ENCODE measurements around the gene RAB40C.

RAB40C gene

DNA sequence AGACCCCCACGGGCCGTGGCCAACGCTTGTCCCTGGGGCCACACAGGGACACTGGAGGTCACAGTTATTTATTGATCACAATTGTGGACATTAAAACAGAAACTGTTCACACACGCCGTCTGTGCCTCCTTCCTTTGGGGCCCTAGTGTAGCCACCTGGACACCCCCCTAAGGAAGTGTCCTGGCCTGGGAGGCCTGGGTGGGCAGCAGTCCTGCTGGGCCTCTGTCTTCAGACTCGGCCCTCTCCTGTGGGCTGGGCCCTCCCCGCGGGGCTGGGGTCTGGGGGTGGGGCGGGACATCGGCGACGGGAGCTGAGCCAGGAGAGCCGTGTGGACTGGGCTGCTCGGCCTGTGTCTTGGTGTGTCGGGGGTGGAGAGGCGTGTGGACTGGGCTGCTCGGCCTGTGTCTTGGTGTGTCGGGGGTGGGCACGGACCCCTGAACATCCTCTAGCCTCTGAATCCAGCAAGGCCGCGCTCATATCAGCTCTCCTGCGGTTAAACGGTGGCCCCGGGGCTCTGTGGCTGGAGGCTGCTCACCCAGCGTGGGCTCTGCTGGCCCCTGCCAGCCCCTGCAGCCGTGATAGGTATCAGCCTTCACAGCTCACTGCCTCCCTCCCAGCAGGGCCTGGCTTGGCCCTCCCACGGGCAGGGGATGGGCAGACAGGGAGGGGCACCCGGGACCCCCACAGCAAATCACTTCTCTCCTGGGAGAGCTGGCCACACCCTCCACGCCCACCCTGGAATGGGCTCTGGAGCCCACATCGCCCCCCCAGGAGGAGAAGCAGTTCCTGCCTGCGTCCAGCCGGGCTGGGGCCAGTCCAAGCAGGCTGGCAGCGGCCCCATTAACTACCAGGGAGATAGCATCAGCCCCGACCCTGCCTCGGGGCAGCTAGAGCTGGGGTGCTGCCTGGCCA, 24.2 kb upstream of the RAB40C start:
- Histone ChIP-seq H3K4me1 (peaks cover 72% of the 10 kb centered on the region), H3K4me2 (peak overlapping the region; percentile 99), H3K9me3 (no peaks in the 10 kb centered on the region), H3K9ac (peak overlapping the region; percentile 87), H3K27me3 (peaks cover 29% of the 10 kb centered on the region), H3K27ac (peak overlapping the region; percentile 91), H3K36me3 (no peaks in the 10 kb centered on the region), H4K20me1 (peaks cover 13% of the 10 kb centered on the region), H3K4me3 (peak overlapping the region; percentile 64)
- no peak for TF ChIP-seq Cebpa-rat (IDR thresholded peaks at IDR 0.05)

DNA sequence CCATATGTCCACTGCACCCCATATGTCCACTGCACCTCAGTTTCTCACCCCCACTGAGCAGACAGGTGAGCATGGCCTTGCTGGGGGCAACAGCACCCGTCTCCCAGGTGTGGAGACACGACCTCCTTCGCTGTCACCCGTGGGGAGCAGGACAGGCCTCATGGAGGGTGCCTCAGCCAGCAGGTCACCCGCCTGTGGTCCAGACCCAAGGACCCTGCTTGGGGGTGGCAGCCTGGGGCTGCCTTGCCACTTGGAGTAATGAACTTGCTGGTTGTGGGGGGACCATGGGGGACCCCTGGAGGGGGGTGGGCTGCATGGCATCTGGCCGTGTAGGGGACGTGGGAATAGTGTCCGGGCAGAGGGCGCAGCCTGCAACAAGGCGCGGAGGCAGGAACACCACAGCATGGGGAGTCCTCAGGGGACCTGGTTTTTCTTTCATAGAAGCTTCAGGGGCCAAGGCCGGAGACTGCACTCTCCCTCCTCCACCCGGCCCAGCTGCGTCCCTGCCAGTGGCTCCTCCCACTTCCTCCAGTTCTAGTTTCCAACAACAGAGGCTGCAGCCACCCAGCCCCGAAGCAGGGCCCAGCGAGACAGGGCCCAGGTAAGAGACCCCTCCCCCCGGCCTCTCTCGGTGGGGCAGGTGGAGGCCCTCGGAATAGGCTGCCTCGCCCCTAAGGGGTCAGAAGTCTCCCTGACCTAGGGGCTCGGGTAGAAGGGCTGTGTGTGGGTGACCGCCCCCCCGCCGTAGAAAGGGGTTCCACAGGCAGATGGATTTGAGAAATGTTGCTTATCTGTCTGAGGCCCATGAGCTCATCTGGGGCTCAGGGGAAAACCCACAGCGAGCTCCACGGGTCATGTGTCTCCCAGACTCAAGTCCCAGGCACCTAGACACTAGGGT, 23.1 kb upstream of the RAB40C start, which contains the start of gene NHLRC4:
Gene NHLRC4 (plus strand): TSS at position 531 of the 898 bp plus-strand sequence. CDS start 1,043 bp downstream, outside the sequence.
- Histone ChIP-seq H3K4me3 (peak within 1 kb of the TSS; percentile 64), H3K27ac (peak within 1 kb of the TSS; percentile 91), H4K20me1 (peaks cover 14% of the 10 kb centered on the region; the same call in 1 of the 2 replicates), H3K4me2 (peak within 1 kb of the TSS; percentile 99), H3K36me3 (peaks cover under 1% of the 10 kb centered on the region; the same call in 1 of the 2 replicates), H3K27me3 (peaks cover 18% of the 10 kb centered on the region), H3K9ac (peak within 1 kb of the TSS; percentile 87), H3K9me3 (no peaks in the 10 kb centered on the region), H3K4me1 (peaks cover 72% of the 10 kb centered on the region)
- no peak for TF ChIP-seq Cebpa-rat (IDR thresholded peaks at IDR 0.05)

DNA sequence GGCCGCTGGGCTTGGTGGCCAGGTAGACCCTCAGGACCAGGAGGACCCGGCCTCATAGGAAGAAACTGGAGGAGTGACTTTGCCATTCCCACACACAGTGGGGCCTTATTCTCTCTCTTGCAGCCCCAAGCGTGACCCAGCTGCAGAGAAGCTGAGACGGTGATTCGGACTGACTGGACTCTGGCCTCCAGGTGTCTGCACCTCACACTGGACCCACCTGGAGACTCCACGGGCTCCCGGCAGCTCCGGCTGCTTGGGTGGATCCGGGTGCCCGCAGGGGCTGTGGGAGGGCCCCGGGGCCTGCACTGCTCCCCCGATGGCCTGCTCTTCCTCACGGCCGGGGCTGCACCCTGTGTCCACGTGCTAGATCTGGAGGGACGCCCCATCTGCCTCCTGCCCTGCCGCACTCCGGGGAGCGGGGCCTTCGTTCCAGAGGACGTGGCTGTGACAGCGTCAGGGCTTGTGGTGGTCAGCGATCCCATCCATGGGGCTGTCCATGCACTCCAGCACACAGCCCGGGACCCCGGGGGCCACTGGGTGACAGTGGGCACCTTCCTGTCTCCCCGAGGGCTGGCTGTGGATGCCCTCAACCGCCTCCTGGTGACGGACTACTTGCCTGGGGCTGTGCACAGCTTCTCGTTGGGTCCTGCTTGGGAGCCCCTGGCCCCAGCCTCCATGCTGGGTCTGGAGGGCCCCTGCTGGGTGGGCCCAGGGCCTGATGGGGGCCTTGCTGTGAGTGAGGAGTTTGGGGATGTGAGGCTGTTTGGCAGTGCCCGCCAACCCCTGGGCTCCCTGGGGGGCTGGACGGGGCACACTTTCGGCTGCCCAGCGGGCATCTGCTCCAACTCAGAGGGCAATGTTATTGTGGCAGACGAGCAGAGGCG, 22.3 kb upstream of the RAB40C start:
- Histone ChIP-seq H3K4me1 (peaks cover 81% of the 10 kb centered on the region), H3K4me3 (peak overlapping the region; percentile 64), H3K27me3 (peaks cover 9% of the 10 kb centered on the region), H3K9ac (peak overlapping the region; percentile 87), H3K27ac (peak overlapping the region; percentile 91), H3K9me3 (no peaks in the 10 kb centered on the region), H4K20me1 (peaks cover 22% of the 10 kb centered on the region), H3K4me2 (peak overlapping the region; percentile 99), H3K36me3 (peaks cover 10% of the 10 kb centered on the region; the same call in 1 of the 2 replicates)
- TF ChIP-seq Cebpa-rat (IDR thresholded peaks at IDR 0.05): no peak

DNA sequence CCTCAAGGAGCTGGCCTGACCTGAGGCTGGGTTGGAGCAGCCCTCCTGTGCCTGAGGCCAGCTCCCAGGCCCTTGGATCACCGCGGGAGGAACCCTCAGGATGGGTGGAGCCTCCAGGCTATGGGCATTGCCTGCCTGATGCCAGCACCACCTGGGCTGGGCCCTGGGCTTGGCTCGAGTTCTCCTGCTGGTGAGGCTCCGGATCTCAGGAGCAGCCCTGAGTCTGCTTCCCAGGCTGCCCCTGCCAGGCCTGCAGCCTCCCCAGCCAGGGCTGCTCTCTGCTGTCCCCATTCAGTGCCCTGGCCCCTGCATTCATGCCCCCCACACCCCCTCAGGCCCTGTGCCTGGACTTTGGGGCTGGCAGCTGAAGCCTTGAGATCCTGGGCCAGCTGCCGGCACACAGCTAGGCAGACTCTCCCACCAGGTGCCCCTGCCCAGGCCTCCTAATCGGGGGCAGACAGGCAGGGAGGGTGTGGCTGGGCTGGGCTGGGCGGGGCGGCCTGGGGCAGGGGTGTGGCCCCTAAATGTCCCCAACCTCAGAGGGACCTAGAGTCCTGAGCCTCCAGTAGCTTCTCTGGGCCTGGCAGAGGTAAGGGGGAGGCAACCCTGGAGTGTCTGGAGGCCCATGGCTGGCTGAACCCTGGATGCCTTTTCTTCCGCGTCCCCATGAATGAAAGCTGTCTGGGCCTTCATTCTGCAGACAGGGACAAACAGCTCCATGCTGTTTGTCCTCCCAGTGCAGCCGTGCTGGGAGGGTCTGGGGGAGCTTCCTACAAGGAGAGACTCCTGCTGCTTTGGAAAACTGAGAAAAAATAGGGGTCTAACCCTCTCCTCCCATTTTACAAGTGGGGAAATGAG, 21.2 kb upstream of the RAB40C start:
- Histone ChIP-seq H3K27ac (peak overlapping the region; percentile 91), H3K27me3 (peaks cover under 1% of the 10 kb centered on the region; the same call in 1 of the 2 replicates), H3K4me1 (peaks cover 82% of the 10 kb centered on the region), H3K4me3 (peak overlapping the region; percentile 99), H3K4me2 (peak overlapping the region; percentile 99), H3K9ac (peak overlapping the region; percentile 87), H3K9me3 (no peaks in the 10 kb centered on the region), H4K20me1 (peaks cover 29% of the 10 kb centered on the region), H3K36me3 (peaks cover 19% of the 10 kb centered on the region; the same call in 1 of the 2 replicates)
- TF ChIP-seq Cebpa-rat (IDR thresholded peaks at IDR 0.05): no peak

DNA sequence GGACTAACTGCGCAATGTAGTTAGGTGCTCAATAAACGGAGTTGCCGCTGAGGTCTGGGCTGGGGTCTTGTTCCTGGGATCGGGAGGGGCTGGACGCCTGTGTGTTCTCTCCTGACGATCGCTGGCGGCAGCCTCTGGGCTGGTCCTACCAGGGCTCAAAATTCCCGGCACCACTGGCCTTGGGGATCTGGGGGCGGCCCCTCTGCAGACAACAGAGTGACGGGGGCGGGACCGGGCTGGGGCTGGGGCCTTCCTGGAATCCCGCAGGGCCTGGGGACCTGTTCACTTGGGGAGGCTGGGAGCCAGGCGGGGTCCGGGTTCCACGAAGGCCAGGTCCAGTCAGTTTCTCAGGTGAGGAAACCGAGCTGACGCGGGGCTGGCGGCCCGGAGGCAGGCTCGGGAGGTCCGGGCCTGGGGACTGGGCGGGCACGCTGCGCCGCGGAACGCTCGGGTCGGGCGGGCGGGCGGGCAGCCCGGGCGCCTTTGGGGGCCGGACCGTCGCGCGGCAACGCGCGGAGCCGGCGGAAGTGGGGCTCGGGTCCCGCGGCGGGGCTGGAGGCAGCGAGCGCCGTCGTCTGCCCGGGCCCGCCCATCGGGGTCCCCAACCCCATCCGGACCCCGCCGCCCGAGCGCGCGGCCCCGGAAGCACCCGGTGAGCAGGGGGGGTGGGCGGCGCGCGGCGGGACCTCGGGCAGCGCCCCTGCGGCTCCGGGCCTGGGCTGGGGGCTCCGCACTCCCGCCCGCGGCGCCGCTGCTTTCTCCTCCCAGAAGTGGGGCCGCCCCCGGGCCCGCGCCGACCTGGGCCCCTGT, 20.2 kb upstream of the RAB40C start, which contains the start of gene PIGQ:
Gene PIGQ (plus strand): TSS at position 524 of the 810 bp plus-strand sequence. CDS start 4,107 bp downstream, outside the sequence.
- peak within 1 kb of the TSS; percentile 99 for H3K4me2 ChIP-seq
- no peaks in the 10 kb centered on the region for H3K9me3 ChIP-seq
- peak within 1 kb of the TSS; percentile 87 for H3K9ac ChIP-seq
- peaks cover 29% of the 10 kb centered on the region for H3K36me3 ChIP-seq
- peak within 1 kb of the TSS; percentile 91 for H3K27ac ChIP-seq
- no peak for TF ChIP-seq Cebpa-rat (IDR thresholded peaks at IDR 0.05)
- H3K4me3 ChIP-seq: peak within 1 kb of the TSS; percentile 99
- peaks cover 77% of the 10 kb centered on the region for H3K4me1 ChIP-seq
- no peaks in the 10 kb centered on the region for H3K27me3 ChIP-seq
- peaks cover 39% of the 10 kb centered on the region for H4K20me1 ChIP-seq

DNA sequence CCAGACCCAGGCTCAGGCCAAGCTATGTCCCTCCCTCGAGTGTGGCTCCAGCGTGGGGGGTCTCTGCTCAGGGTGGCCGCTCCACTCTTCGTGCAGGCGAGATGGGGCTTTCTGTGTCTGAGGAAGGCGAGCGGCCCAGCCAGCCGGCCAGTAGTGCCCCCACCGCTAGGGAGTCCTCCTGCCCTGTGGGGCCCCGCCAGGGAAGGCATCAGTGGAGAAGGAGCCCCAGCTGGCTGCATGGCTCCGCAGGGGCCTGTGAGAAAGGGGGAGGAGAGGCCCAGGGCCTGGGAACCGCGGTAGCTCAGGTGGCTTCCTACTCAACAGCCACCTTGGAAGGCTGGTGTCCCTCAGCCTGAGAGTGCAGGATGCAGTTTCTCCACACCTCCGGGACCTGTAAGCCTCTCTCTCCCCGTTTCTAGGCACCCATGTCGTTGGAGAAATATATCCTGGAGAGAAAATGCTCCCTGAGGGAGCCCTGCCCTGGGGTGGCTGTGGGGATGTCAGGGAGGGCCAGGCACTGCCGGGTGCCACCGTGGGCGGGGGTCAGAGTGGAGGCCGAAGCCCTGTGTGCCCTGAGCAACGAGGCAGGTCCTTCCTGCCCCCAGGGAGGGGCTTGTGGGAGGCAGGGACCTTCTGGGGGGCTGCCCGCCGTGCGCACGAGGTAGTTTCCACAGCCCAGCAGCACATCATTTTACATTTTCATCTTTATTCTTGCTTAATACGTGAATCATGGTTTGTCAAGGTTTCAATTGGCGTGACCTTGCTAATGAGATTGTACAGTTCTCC, 16.8 kb upstream of the RAB40C start:
- Histone ChIP-seq H3K4me3 (no peak overlapping the region), H3K9ac (no peak overlapping the region), H3K9me3 (no peaks in the 10 kb centered on the region), H3K27me3 (no peaks in the 10 kb centered on the region), H3K4me1 (peaks cover 78% of the 10 kb centered on the region), H4K20me1 (peaks cover 61% of the 10 kb centered on the region), H3K27ac (peak overlapping the region; percentile 22; the same call in 1 of the 2 replicates), H3K4me2 (no peak overlapping the region), H3K36me3 (peaks cover 46% of the 10 kb centered on the region)
- no peak for TF ChIP-seq Cebpa-rat (IDR thresholded peaks at IDR 0.05)
